Vagina (tissue), 2 donors: ENCODE results near the gene MAG.

ENCODE experiments used
- CTCF ChIP-seq, 3 experiments: fragments of 450-650 bp in 2 of 3; fragments of 200-600 bp in 1 of 3; sonication (generic) in 1 of 3; IDR thresholded peaks; one replicate each; pipeline ENCODE4 v1.5.1; 2017 to 2019; ENCODE audit warnings: antibody characterized with exemption in 3 of 3, mild to moderate bottlenecking in 2 of 3, moderate library complexity in 2 of 3
- POLR2A ChIP-seq, 2 donors: fragments of 450-650 bp; IDR thresholded peaks; one replicate each; pipeline ENCODE4 v1.6.1; 2017; ENCODE audit warnings: antibody characterized with exemption in 2 of 2, mild to moderate bottlenecking in 2 of 2, moderate library complexity in 2 of 2
- POLR2AphosphoS5 ChIP-seq, 2 donors: sonication (generic); formaldehyde crosslinking; IDR thresholded peaks; one replicate each; pipeline ENCODE4 v1.9.0; 2017; ENCODE audit warnings: antibody characterized with exemption in 2 of 2, mild to moderate bottlenecking in 2 of 2, low read depth in 1 of 2; ENCODE audit not compliant: insufficient read depth in 1 of 2

- TF ChIP-seq POLR2A (IDR thresholded peaks at IDR 0.05) = no peak
- TF ChIP-seq CTCF (IDR thresholded peaks at IDR 0.05) = no peak
- TF ChIP-seq POLR2AphosphoS5 (IDR thresholded peaks at IDR 0.05; ENCODE audit: insufficient read depth in 1 of 2, low read depth in 1 of 2) = no peak
These were observed 50.5 kb downstream of the MAG start for GRCh38 chr19:35342430-35342829.
